Cerebellar nuclear complex (tissue), 1 donor: ENCODE measurements around the gene HOGA1.

ENCODE experiments used
- DNase-seq, 2 experiments: peaks; one replicate each; lab custom pipeline; 2025; lab: John Stamatoyannopoulos, UW

HOGA1 gene

GRCh38 chr10:97580421-97581367 is 3.5 kb upstream of the HOGA1 start:
- DNase-seq: no peak

DNA sequence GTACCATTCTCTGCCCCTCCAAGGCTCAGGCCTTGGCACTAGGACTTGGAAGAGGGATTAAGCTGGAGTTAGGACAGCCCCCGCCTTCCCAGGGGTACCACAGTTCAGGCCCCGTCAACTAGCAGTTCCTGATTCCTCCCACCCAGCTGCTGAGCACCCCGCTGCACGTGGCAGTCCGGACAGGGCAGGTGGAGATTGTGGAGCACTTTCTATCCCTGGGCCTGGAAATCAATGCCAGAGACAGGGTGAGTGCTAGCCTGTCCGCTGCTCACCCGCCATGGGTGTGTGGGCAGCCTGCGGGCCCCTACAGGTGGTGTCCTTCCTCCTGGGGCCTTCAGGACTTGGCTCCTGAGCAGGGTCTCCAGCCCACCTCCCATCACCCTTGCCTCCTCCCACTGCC is 2.0 kb upstream of the HOGA1 start:
- no peak for DNase-seq

GRCh38 chr10:97583476-97583875 is 713 bp upstream of the HOGA1 start:
- no peak for DNase-seq

DNA sequence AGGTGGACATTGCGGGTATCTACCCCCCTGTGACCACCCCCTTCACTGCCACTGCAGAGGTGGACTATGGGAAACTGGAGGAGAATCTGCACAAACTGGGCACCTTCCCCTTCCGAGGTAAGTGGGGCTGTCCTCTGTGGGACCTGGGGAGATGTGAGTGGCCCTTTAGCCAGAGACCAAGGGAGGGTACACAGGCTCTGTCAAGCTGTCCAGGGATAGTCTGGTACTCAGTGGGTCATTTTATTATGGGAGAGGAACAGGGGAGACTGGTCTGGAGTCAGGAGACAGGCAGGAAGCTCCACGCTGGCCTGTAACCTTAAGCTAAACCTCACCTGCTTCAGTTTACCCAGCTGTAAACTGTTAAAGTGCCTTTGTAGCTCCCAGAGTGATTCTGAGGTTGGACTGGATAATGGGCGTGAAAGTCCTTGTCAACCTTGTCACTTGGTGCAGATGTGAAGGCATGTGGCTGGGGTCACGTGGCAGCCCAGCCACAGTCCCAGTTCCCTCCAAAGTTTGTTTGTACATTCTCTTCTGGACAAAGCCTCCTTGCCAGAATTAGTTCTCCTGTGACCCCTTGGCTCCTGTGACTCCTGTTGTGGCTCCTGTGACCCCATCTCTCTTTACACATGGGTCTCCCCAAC is 729 bp downstream of the HOGA1 start:
- no peak for DNase-seq

DNA sequence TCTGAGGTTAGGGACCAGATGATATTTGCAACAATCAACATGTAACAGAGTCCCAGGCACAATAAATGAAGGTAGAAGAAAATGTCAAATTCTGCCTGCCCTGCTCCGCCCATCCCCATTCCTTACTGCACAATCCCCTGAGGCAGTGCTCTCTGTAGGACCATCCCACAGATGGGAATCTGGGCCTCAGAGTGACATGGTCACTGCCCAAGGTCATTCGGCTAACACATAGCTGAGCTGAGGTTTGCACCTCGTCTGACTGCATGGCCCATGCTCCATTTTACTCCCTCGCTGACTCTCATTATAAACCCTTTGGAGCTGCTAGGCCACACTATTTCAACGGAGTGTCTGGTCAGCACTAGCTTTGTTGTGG is 1.2 kb downstream of the HOGA1 start:
- DNase-seq: no peak

- no peak for DNase-seq
Observed at GRCh38 chr10:97587183-97587582, 3.0 kb downstream of the HOGA1 start.

DNA sequence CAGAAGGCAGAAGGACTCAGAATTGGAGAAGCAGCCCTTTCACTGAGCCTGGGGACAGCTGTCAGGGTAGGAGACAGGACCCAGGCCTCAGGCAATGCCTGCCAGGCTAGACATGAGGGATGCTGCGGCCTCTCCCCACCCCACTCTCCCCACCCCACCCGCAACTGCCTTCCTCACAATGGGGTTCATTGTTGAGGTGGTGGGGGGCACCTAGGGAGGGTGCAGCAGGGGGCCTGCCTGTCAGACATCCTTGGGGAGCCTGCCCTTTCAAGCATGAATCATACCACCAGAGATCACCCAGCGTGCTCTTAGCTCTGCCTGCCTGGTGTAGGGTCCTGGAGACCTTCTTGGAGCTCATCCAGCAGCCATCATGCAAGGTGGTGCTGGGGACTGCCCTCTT is 5.3 kb downstream of the HOGA1 start, which contains the start of gene C10orf62:
C10orf62 (plus strand) TSS at position 243 of the 400 bp plus-strand sequence. CDS start 177 bp downstream, outside the sequence.
- DNase-seq: no peak

GRCh38 chr10:97590082-97590747 is 6.0 kb downstream of the HOGA1 start:
- DNase-seq: no peak

DNA sequence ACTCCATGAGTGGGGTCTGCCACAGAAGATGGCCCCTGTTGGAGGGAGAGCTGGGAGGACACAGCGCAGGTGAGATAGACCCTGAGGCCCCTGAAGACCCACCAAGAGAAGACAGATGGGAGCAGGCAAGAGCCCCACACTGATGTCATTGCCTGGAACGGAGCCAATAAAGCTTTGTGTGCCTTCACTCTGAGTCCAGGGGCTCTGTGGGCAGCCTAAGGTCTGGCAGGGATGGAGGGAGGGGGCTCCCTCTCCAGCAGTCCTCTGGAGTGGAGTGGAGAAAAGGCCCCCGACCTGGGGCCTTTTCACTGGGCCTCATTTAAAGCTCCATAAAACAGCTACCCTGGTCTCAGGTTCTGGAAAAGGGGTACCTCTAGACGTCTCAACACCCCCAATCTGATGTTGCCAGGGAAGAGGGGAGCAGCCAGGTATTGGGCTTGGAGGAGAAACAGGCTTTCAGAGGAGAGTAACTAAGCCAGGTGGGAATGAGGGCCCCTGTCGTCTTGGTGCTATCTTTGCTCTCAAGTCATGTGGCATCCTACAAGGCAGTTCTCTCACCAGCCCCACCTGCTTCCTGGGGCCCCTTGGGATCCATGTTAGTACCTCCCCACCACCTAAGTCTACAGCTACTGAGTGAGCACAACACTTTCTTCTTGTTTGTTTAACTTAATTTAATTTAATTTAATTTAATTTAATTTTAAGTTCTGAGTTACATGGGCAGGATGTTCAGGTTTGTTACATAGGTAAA is 6.7 kb downstream of the HOGA1 start:
- no peak for DNase-seq

- DNase-seq: no peak
Observed at GRCh38 chr10:97593421-97593820, 9.2 kb downstream of the HOGA1 start.

- no peak for DNase-seq
Observed at GRCh38 chr10:97596101-97597082, 12.2 kb downstream of the HOGA1 start.

DNA sequence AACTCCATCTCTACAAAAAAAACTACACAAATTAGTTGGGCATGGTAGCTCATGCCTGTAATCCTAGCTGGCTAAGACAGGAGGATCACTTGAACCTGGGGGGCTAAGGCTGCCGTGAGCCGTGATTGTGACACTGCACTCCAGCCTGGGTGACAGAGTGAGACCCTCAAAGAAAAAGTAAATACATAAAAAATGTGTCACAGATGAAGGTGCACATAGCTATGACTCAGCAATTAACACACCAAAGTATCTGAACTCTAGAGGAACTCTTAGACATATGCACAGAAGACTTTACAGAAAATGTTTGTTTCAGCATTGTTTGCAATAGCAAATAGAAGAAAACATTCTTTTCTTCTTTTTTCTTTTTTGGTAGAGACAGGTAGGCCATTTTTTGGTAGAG is 13.6 kb downstream of the HOGA1 start:
- no peak for DNase-seq

DNA sequence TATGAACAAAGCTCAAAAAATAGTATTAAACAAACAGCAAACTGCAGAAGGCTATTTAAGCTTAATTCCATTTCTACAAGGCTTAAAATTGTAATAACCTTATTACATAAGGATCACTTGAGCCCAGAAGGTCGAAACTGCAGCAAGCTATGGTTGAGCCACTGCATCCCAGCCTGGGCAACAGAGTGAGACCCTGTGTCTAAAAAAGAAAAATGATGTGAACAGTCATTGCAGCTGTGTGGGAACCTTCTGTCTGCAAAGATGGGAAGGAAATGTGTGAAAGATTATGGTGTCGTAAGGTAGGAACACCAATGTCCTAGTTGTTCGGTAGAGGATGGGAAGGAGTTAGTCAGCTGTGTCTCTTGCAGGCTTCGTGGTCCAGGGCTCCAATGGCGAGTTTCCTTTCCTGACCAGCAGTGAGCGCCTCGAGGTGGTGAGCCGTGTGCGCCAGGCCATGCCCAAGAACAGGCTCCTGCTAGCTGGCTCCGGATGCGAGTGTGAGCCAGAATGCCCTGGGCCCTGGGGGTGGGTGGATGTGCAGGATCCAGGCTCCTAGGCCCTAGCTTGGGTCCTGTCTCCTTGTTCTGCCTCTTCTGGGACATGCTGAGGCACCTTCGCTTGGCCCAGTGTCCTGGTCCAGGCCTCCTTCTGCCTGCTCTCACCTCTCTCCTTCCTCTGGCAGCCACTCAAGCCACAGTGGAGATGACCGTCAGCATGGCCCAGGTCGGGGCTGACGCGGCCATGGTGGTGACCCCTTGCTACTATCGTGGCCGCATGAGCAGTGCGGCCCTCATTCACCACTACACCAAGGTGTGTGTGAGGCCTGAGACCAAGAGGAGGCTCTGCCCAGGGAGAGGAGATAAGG is 14.4 kb downstream of the HOGA1 start:
- DNase-seq: no peak

- DNase-seq: no peak
Observed at GRCh38 chr10:97599272-97599619, 15.1 kb downstream of the HOGA1 start.

GRCh38 chr10:97600616-97601015 is 16.4 kb downstream of the HOGA1 start:
- DNase-seq: peak in 1 of 2 experiments; percentile 10

GRCh38 chr10:97601268-97602215 is 17.4 kb downstream of the HOGA1 start:
- peak in 1 of 2 experiments; percentile 64 for DNase-seq

GRCh38 chr10:97607095-97607636 is 23.0 kb downstream of the HOGA1 start:
- DNase-seq: no peak

GRCh38 chr10:97608991-97609561 is 24.9 kb downstream of the HOGA1 start:
- peak; percentile 71 to 83 for DNase-seq
